HFF-Myc (cell line): ENCODE data around the gene CMC2.

ENCODE experiments used
- DNase-seq: peaks from one replicate; pipeline ENCODE4 v3.0.0-alpha.2; 2011; ENCODE audit warnings: low read depth; ENCODE audit errors: extremely low read depth
- H3K4me3 ChIP-seq: replicated peaks from 2 replicates; pipeline ENCODE4 v1.5.1; 2011; ENCODE audit warnings: low read depth, mild to moderate bottlenecking, control low read depth, low read length
- CTCF ChIP-seq: IDR thresholded peaks from 2 replicates; pipeline ENCODE4 v1.5.1; 2012; ENCODE audit warnings: mild to moderate bottlenecking, low read depth, low read length, control low read depth; ENCODE audit errors: missing control alignments

The CMC2 gene

GRCh38 chr16:80938879-80939260, 67.8 kb downstream of the CMC2 start:
- DNase-seq = no peak
- no peak overlapping the region for H3K4me3 ChIP-seq

GRCh38 chr16:80938004-80938878, 68.4 kb downstream of the CMC2 start:
- H3K4me3 ChIP-seq = peak overlapping the region; percentile 16
- peak; percentile 98 for DNase-seq
- no peak for TF ChIP-seq CTCF

More at GRCh38 chr16:80938879-80939260, 67.8 kb downstream of the CMC2 start:
- TF ChIP-seq CTCF = no peak

GRCh38 chr16:80936410-80936809, 70.3 kb downstream of the CMC2 start:
- H3K4me3 ChIP-seq = no peak overlapping the region
- DNase-seq = no peak
- TF ChIP-seq CTCF = no peak

GRCh38 chr16:80935691-80936090, 71.0 kb downstream of the CMC2 start:
- H3K4me3 ChIP-seq = no peak overlapping the region
- no peak for DNase-seq
- no peak for TF ChIP-seq CTCF

- peak overlapping the region; percentile 35 for H3K4me3 ChIP-seq
- DNase-seq = peak; percentile 42
- TF ChIP-seq CTCF = no peak
These were observed 74.0 kb downstream of the CMC2 start for GRCh38 chr16:80932708-80933095.

GRCh38 chr16:80931801-80932707, 74.6 kb downstream of the CMC2 start:
- TF ChIP-seq CTCF = no peak
- peak overlapping the region; percentile 35 for H3K4me3 ChIP-seq
- DNase-seq = no peak
